ENCODE data around the gene TRIM40.

The TRIM40 gene

GRCh38 chr6:30175765-30176164, 39.8 kb downstream of the TRIM40 start:
- no CpG with 5 or more reads among the region's 2 CpGs for WGBS
- no peak overlapping the region for H3K27ac ChIP-seq (ENCODE audit: low read length, poor library complexity, severe bottlenecking)
- H3K4me3 ChIP-seq (ENCODE audit: insufficient read depth in 1 of 2, low read depth in 1 of 2, low read length in 2 of 2), result no peak overlapping the region

GRCh38 chr6:30178837-30179236, 42.9 kb downstream of the TRIM40 start:
- H3K14ac ChIP-seq (ENCODE audit: low read length in 2 of 2), result no peak overlapping the region
- no peak overlapping the region for H2AFZ ChIP-seq (ENCODE audit: low read depth, low read length)
- H3K36me3 ChIP-seq (ENCODE audit: control insufficient read depth in 1 of 2, insufficient read depth in 2 of 2, low read depth in 1 of 2, low read length in 2 of 2), result no peaks in the 10 kb centered on the region
- H3K23ac ChIP-seq (ENCODE audit: low read length in 2 of 2), result no peak overlapping the region
- H4K8ac ChIP-seq (ENCODE audit: low read length), result no peak overlapping the region
- no peak overlapping the region for H2AK5ac ChIP-seq (ENCODE audit: low read length, severe bottlenecking)
- H3K79me1 ChIP-seq (replicated peaks; ENCODE audit: low read length, poor library complexity, severe bottlenecking), result no peaks in the 10 kb centered on the region
- no peaks in the 10 kb centered on the region for H3K4me1 ChIP-seq (ENCODE audit: control insufficient read depth, insufficient read depth, low read depth, low read length)
- peaks cover 14% of the 10 kb centered on the region for H3K9me3 ChIP-seq (ENCODE audit: control insufficient read depth, low read length)
- no peak overlapping the region for H3K4me2 ChIP-seq (ENCODE audit: low read length, poor library complexity, severe bottlenecking)
- H2BK120ac ChIP-seq (ENCODE audit: low read depth, low read length), result no peak overlapping the region
- no peak overlapping the region for H3K4me3 ChIP-seq (ENCODE audit: insufficient read depth in 1 of 2, low read depth in 1 of 2, low read length in 2 of 2)
- 88% methylated on average over 1 of the region's 1 CpG for WGBS
- no peak overlapping the region for H3K4ac ChIP-seq (ENCODE audit: low read depth in 1 of 2, low read length in 2 of 2)
- no peak overlapping the region for H2BK12ac ChIP-seq (ENCODE audit: low read length in 2 of 2)
- H3K27ac ChIP-seq (ENCODE audit: low read length, poor library complexity, severe bottlenecking), result no peak overlapping the region
- H3K9ac ChIP-seq (ENCODE audit: low read length), result no peak overlapping the region
- H2BK5ac ChIP-seq (ENCODE audit: low read depth, low read length, poor library complexity, severe bottlenecking), result no peak overlapping the region
- no peak overlapping the region for H4K91ac ChIP-seq (ENCODE audit: low read length)
- no peak overlapping the region for H3K18ac ChIP-seq (ENCODE audit: low read depth in 1 of 2, low read length in 2 of 2)
- no peak overlapping the region for H2BK15ac ChIP-seq (ENCODE audit: low read depth, poor library complexity, severe bottlenecking)
- peaks cover 11 to 50% of the 10 kb centered on the region in 2 experiments for H3K27me3 ChIP-seq (ENCODE audit: control insufficient read depth in 1 of 2, insufficient read depth in 1 of 2, low read length in 2 of 2)
- DNase-seq, result no peak

More at GRCh38 chr6:30175765-30176164, 39.8 kb downstream of the TRIM40 start:
- H4K8ac ChIP-seq (ENCODE audit: low read length), result no peak overlapping the region
- H3K27me3 ChIP-seq (ENCODE audit: control insufficient read depth in 1 of 2, insufficient read depth in 1 of 2, low read length in 2 of 2), result peaks cover 35 to 77% of the 10 kb centered on the region in 2 experiments
- H3K18ac ChIP-seq (ENCODE audit: low read depth in 1 of 2, low read length in 2 of 2), result no peak overlapping the region
- DNase-seq, result no peak
- H3K14ac ChIP-seq (ENCODE audit: low read length in 2 of 2), result no peak overlapping the region
- peaks cover 14% of the 10 kb centered on the region for H3K9me3 ChIP-seq (ENCODE audit: control insufficient read depth, low read length)
- no peaks in the 10 kb centered on the region for H3K79me1 ChIP-seq (replicated peaks; ENCODE audit: low read length, poor library complexity, severe bottlenecking)
- no peak overlapping the region for H3K4me2 ChIP-seq (ENCODE audit: low read length, poor library complexity, severe bottlenecking)
- H3K36me3 ChIP-seq (ENCODE audit: control insufficient read depth in 1 of 2, insufficient read depth in 2 of 2, low read depth in 1 of 2, low read length in 2 of 2), result no peaks in the 10 kb centered on the region
- H4K91ac ChIP-seq (ENCODE audit: low read length), result no peak overlapping the region
- H3K4ac ChIP-seq (ENCODE audit: low read depth in 1 of 2, low read length in 2 of 2), result no peak overlapping the region
- H3K9ac ChIP-seq (ENCODE audit: low read length), result no peak overlapping the region
- H2AK5ac ChIP-seq (ENCODE audit: low read length, severe bottlenecking), result no peak overlapping the region
- H3K23ac ChIP-seq (ENCODE audit: low read length in 2 of 2), result no peak overlapping the region
- no peak overlapping the region for H2AFZ ChIP-seq (ENCODE audit: low read depth, low read length)
- peaks cover 6% of the 10 kb centered on the region for H3K4me1 ChIP-seq (ENCODE audit: control insufficient read depth, insufficient read depth, low read depth, low read length)
- H2BK12ac ChIP-seq (ENCODE audit: low read length in 2 of 2), result no peak overlapping the region
- no peak overlapping the region for H2BK15ac ChIP-seq (ENCODE audit: low read depth, poor library complexity, severe bottlenecking)
- H2BK120ac ChIP-seq (ENCODE audit: low read depth, low read length), result no peak overlapping the region
- no peak overlapping the region for H2BK5ac ChIP-seq (ENCODE audit: low read depth, low read length, poor library complexity, severe bottlenecking)

GRCh38 chr6:30180145-30180544, 44.2 kb downstream of the TRIM40 start:
- no peaks in the 10 kb centered on the region for H3K4me1 ChIP-seq (ENCODE audit: control insufficient read depth, insufficient read depth, low read depth, low read length)
- no peaks in the 10 kb centered on the region for H3K79me1 ChIP-seq (replicated peaks; ENCODE audit: low read length, poor library complexity, severe bottlenecking)
- no peak overlapping the region for H4K91ac ChIP-seq (ENCODE audit: low read length)
- peaks cover 4 to 37% of the 10 kb centered on the region in 2 experiments for H3K27me3 ChIP-seq (ENCODE audit: control insufficient read depth in 1 of 2, insufficient read depth in 1 of 2, low read length in 2 of 2)
- no peak overlapping the region for H2BK15ac ChIP-seq (ENCODE audit: low read depth, poor library complexity, severe bottlenecking)
- no peak overlapping the region for H3K9ac ChIP-seq (ENCODE audit: low read length)
- no peak overlapping the region for H2BK5ac ChIP-seq (ENCODE audit: low read depth, low read length, poor library complexity, severe bottlenecking)
- no peak overlapping the region for H4K8ac ChIP-seq (ENCODE audit: low read length)
- H3K14ac ChIP-seq (ENCODE audit: low read length in 2 of 2), result no peak overlapping the region
- H2AK5ac ChIP-seq (ENCODE audit: low read length, severe bottlenecking), result no peak overlapping the region
- no peak overlapping the region for H3K23ac ChIP-seq (ENCODE audit: low read length in 2 of 2)
- peaks cover 8% of the 10 kb centered on the region in 2 experiments for H3K36me3 ChIP-seq (ENCODE audit: control insufficient read depth in 1 of 2, insufficient read depth in 2 of 2, low read depth in 1 of 2, low read length in 2 of 2)
- H2BK120ac ChIP-seq (ENCODE audit: low read depth, low read length), result no peak overlapping the region
- H3K4me2 ChIP-seq (ENCODE audit: low read length, poor library complexity, severe bottlenecking), result no peak overlapping the region
- no peak for DNase-seq
- H3K4me3 ChIP-seq (ENCODE audit: insufficient read depth in 1 of 2, low read depth in 1 of 2, low read length in 2 of 2), result no peak overlapping the region
- no peak overlapping the region for H3K4ac ChIP-seq (ENCODE audit: low read depth in 1 of 2, low read length in 2 of 2)
- H3K27ac ChIP-seq (ENCODE audit: low read length, poor library complexity, severe bottlenecking), result no peak overlapping the region
- H2BK12ac ChIP-seq (ENCODE audit: low read length in 2 of 2), result no peak overlapping the region
- H3K9me3 ChIP-seq (ENCODE audit: control insufficient read depth, low read length), result peaks cover 14% of the 10 kb centered on the region
- no CpG with 5 or more reads among the region's 1 CpG for WGBS
- H2AFZ ChIP-seq (ENCODE audit: low read depth, low read length), result no peak overlapping the region
- H3K18ac ChIP-seq (ENCODE audit: low read depth in 1 of 2, low read length in 2 of 2), result no peak overlapping the region

- Histone ChIP-seq H3K9ac (ENCODE audit: low read length) (no peak overlapping the region), H2AK5ac (ENCODE audit: low read length, severe bottlenecking) (no peak overlapping the region), H3K23ac (ENCODE audit: low read length in 2 of 2) (no peak overlapping the region), H2BK5ac (ENCODE audit: low read depth, low read length, poor library complexity, severe bottlenecking) (no peak overlapping the region), H3K4ac (ENCODE audit: low read depth in 1 of 2, low read length in 2 of 2) (no peak overlapping the region), H2BK15ac (ENCODE audit: low read depth, poor library complexity, severe bottlenecking) (no peak overlapping the region), H3K18ac (ENCODE audit: low read depth in 1 of 2, low read length in 2 of 2) (no peak overlapping the region), H3K27me3 (ENCODE audit: control insufficient read depth in 1 of 2, insufficient read depth in 1 of 2, low read length in 2 of 2) (peaks cover 0 to 2% of the 10 kb centered on the region in 2 experiments), H3K4me3 (ENCODE audit: insufficient read depth in 1 of 2, low read depth in 1 of 2, low read length in 2 of 2) (no peak overlapping the region), H2BK120ac (ENCODE audit: low read depth, low read length) (no peak overlapping the region), H2BK12ac (ENCODE audit: low read length in 2 of 2) (no peak overlapping the region), H3K79me1 (replicated peaks; ENCODE audit: low read length, poor library complexity, severe bottlenecking) (peaks cover 3% of the 10 kb centered on the region), H3K9me3 (ENCODE audit: control insufficient read depth, low read length) (peaks cover 7% of the 10 kb centered on the region), H3K14ac (ENCODE audit: low read length in 2 of 2) (no peak overlapping the region), H4K8ac (ENCODE audit: low read length) (no peak overlapping the region), H3K4me2 (ENCODE audit: low read length, poor library complexity, severe bottlenecking) (no peak overlapping the region), H2AFZ (ENCODE audit: low read depth, low read length) (no peak overlapping the region), H4K91ac (ENCODE audit: low read length) (no peak overlapping the region), H3K27ac (ENCODE audit: low read length, poor library complexity, severe bottlenecking) (no peak overlapping the region), H3K36me3 (ENCODE audit: control insufficient read depth in 1 of 2, insufficient read depth in 2 of 2, low read depth in 1 of 2, low read length in 2 of 2) (peaks cover 32 to 46% of the 10 kb centered on the region in 2 experiments), H3K4me1 (ENCODE audit: control insufficient read depth, insufficient read depth, low read depth, low read length) (no peaks in the 10 kb centered on the region)
- WGBS, result 98% methylated on average over 3 of the region's 5 CpGs
- DNase-seq, result no peak
These were observed 48.6 kb downstream of the TRIM40 start for GRCh38 chr6:30184417-30185031.
